ENCODE results near the gene CFHR1. TPM values are rescaled to one million over a fixed set of nuclear protein-coding genes. Genes with fewer than 3 reads are reported as not detected.

Gene CFHR1
- total RNA-seq, 1 experiment from 2014 or later: 0.34 TPM

GRCh38 chr1:196858811-196859210 is 39.3 kb downstream of the CFHR1 start:
- intact Hi-C loops (cut with micrococcal nuclease): no loop called here
- RAD21 ChIA-PET (ENCODE audit: low non-redundant PET in 1 of 2, low total read pairs in 2 of 2, uncharacterized antibody in 2 of 2, unreplicated experiment in 2 of 2): no interaction called here
- H3K27ac ChIP-seq (ENCODE audit: low read depth, low read length): no peak overlapping the region

More at GRCh38 chr1:196858811-196859210, 39.3 kb downstream of the CFHR1 start:
- Histone ChIP-seq H3K4me2 (ENCODE audit: low read length) (no peak overlapping the region), H3K9me3 (ENCODE audit: control insufficient read depth in 1 of 2, insufficient read depth in 1 of 2, low read depth in 1 of 2, low read length in 2 of 2) (no peaks in the 10 kb centered on the region), H3K4me3 (replicated peaks in 1 of 2; ENCODE audit: low read depth in 1 of 2, low read length in 2 of 2) (no peak overlapping the region), H3K36me3 (ENCODE audit: control insufficient read depth in 1 of 2, insufficient read depth in 2 of 2, low read length in 2 of 2) (no peaks in the 10 kb centered on the region), H2AFZ (ENCODE audit: low read depth, low read length, poor library complexity, severe bottlenecking) (no peak overlapping the region), H3K4me1 (ENCODE audit: control insufficient read depth in 1 of 2, insufficient read depth in 2 of 2, low read length in 2 of 2) (no peaks in the 10 kb centered on the region), H3K27me3 (ENCODE audit: insufficient read depth, low read length) (no peaks in the 10 kb centered on the region), H3K9me2 (ENCODE audit: insufficient read depth) (no peaks in the 10 kb centered on the region; the same call in 1 of the 2 replicates), H3K9ac (ENCODE audit: low read length) (no peak overlapping the region), H3K79me2 (ENCODE audit: insufficient read depth, low read length) (no peaks in the 10 kb centered on the region), H4K20me1 (ENCODE audit: insufficient read depth) (no peaks in the 10 kb centered on the region)
- TF ChIP-seq ZFX (IDR thresholded peaks at IDR 0.05) (no peak), EGR1 (IDR thresholded peaks at IDR 0.05; ENCODE audit: low read depth) (no peak), REST (IDR thresholded peaks at IDR 0.05; ENCODE audit: low read depth) (no peak), SP1 (IDR thresholded peaks at IDR 0.05; ENCODE audit: low read depth) (no peak), JUND (IDR thresholded peaks at IDR 0.05) (no peak), ZNF274 (IDR thresholded peaks at IDR 0.05; ENCODE audit: low read depth, low read length) (no peak), MAX (IDR thresholded peaks at IDR 0.05) (no peak), YY1 (IDR thresholded peaks at IDR 0.05; ENCODE audit: extremely low read depth, insufficient replicate concordance, low read depth, low read length) (no peak), TCF7L2 (IDR thresholded peaks at IDR 0.05; ENCODE audit: borderline replicate concordance, extremely low read depth, insufficient read depth, insufficient read length) (no peak), CEBPB (IDR thresholded peaks at IDR 0.05; ENCODE audit: low read depth) (no peak), ZBTB33 (IDR thresholded peaks at IDR 0.05; ENCODE audit: extremely low read depth, insufficient replicate concordance, low read length) (no peak), EZH2phosphoT487 (IDR thresholded peaks at IDR 0.05; ENCODE audit: borderline replicate concordance) (no peak), ATF3 (IDR thresholded peaks at IDR 0.05) (no peak), RAD21 (IDR thresholded peaks at IDR 0.05; ENCODE audit: low read depth) (no peak), POLR2A (IDR thresholded peaks at IDR 0.05; ENCODE audit: borderline replicate concordance, extremely low read depth, insufficient read depth, insufficient read length) (no peak), SIN3A (IDR thresholded peaks at IDR 0.05; ENCODE audit: low read depth) (no peak), SRF (IDR thresholded peaks at IDR 0.05; ENCODE audit: low read depth) (no peak), POLR2AphosphoS5 (IDR thresholded peaks at IDR 0.05; ENCODE audit: low read depth, low read length) (no peak)
- ATAC-seq (no peak), DNase-seq (ENCODE audit: low read depth, low spot score) (no peak)
- ChIA-PET POLR2A (no interaction called here), CTCF (no interaction called here)
- no TSS peak for BruUV-seq (replicated peaks)

All from HCT116 (cell line).